ENCODE results near the gene TEX264. TPM values are rescaled to one million over a fixed set of nuclear protein-coding genes. Genes with fewer than 3 reads are reported as not detected.

TEX264 gene
- total RNA-seq, 1 donor from 2014 or later, result 0.54 TPM

DNA sequence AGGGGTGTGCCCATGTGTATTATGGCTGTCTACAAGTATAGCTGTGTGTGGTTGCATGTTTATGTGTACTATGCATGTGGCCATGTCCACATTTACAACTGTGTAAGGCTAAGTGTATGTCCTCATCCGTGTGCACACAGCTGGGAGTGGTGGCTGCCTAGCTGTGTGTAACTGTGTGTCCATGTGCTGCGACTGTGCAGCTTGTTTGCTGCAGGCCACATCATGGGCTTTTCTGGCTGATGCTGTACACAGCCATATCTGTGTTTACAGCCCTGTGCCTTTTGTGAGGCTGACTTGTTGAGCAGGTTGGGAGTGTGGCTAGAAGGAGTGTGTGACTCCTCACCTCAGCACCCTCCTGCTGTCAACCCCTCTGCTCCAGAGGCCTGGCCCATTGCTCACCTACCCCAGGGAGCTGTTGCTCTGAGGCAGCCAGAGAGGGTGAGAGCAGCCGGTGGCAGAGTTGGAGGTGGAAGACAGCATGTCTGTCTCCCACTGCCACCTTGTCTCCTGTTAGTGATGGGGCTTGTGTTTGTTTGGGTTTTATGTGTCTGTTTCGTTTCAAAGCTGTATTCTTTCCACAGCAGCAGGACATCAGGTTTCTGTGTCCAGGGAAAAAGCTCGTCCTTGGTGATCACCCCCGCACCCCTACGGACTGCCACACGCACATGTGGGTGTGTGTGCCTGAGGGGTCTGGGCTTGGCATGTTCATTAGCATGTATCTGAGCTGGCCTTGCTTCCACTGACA is 34.4 kb downstream of the TEX264 start:
- no peak for DNase-seq (ENCODE audit: low spot score)
- H3K9me3 Mint-ChIP-seq, result no peaks in the 10 kb centered on the region
- Histone ChIP-seq H3K27me3 (peaks cover 40% of the 10 kb centered on the region), H3K4me3 (no peak overlapping the region), H3K4me1 (peaks cover 29% of the 10 kb centered on the region), H3F3A (ENCODE audit: low read depth) (peaks cover 8% of the 10 kb centered on the region), H3K27ac (no peak overlapping the region), H3K9ac (no peak overlapping the region), H2AFZ (replicated peaks) (no peak overlapping the region), H4K20me1 (ENCODE audit: low read depth) (peaks cover 15% of the 10 kb centered on the region), H3K9me3 (ENCODE audit: low read depth) (no peaks in the 10 kb centered on the region), H3K36me3 (no peaks in the 10 kb centered on the region), H3K79me2 (ENCODE audit: low read depth) (no peaks in the 10 kb centered on the region), H3K4me2 (no peak overlapping the region)
- peaks cover 23% of the 10 kb centered on the region for H3K27me3 Mint-ChIP-seq (ENCODE audit: insufficient read depth, low read depth)
- no peak overlapping the region for H3K4me3 Mint-ChIP-seq
- H3K4me1 Mint-ChIP-seq, result peaks cover 40% of the 10 kb centered on the region
- peaks cover 2% of the 10 kb centered on the region for H3K36me3 Mint-ChIP-seq
- H3K27ac Mint-ChIP-seq, result no peak overlapping the region
- TF ChIP-seq EZH2 (IDR thresholded peaks at IDR 0.05) (no peak), EZH2phosphoT487 (IDR thresholded peaks at IDR 0.05) (no peak)
- TF ChIP-seq, protein P1, sequence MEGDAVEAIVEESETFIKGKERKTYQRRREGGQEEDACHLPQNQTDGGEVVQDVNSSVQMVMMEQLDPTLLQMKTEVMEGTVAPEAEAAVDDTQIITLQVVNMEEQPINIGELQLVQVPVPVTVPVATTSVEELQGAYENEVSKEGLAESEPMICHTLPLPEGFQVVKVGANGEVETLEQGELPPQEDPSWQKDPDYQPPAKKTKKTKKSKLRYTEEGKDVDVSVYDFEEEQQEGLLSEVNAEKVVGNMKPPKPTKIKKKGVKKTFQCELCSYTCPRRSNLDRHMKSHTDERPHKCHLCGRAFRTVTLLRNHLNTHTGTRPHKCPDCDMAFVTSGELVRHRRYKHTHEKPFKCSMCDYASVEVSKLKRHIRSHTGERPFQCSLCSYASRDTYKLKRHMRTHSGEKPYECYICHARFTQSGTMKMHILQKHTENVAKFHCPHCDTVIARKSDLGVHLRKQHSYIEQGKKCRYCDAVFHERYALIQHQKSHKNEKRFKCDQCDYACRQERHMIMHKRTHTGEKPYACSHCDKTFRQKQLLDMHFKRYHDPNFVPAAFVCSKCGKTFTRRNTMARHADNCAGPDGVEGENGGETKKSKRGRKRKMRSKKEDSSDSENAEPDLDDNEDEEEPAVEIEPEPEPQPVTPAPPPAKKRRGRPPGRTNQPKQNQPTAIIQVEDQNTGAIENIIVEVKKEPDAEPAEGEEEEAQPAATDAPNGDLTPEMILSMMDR (IDR thresholded peaks at IDR 0.05), result no peak

DNA sequence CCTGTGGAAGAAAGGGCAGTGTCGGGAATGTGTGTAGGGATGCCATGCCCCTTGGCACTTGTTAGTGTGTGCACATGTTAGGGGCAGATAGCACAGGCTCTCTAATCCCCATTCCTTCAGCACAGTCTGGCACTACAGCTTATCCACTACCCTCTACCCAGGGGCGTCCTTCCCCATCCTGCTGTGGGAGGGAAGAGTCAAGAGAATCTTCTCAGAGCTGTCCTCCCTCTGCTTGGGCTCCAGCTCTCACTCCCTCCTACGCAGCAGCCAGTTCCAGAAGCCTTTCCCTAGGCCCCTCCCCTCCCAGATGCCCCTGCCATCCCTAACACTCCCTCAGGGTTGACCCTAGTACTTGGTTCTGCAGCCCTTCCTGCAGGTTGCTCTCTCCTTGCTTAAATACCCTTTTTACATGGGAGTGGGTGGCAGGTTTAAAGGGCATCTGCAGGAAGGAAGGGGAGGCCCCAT is 35.0 kb downstream of the TEX264 start:
- no peaks in the 10 kb centered on the region for H3K9me3 Mint-ChIP-seq
- H3F3A ChIP-seq (ENCODE audit: low read depth), result peaks cover 8% of the 10 kb centered on the region
- H3K27ac Mint-ChIP-seq, result no peak overlapping the region
- H3K27ac ChIP-seq, result no peak overlapping the region
- no peak for DNase-seq (ENCODE audit: low spot score)
- no peak for TF ChIP-seq EZH2phosphoT487 (IDR thresholded peaks at IDR 0.05)
- TF ChIP-seq, protein P1 (IDR thresholded peaks at IDR 0.05), result no peak
- TF ChIP-seq EZH2 (IDR thresholded peaks at IDR 0.05), result no peak
- no peak overlapping the region for H3K4me3 ChIP-seq
- H3K36me3 Mint-ChIP-seq, result peaks cover 2% of the 10 kb centered on the region
- peaks cover 29% of the 10 kb centered on the region for H3K4me1 ChIP-seq
- H3K4me3 Mint-ChIP-seq, result peak overlapping the region; percentile 65
- H2AFZ ChIP-seq (replicated peaks), result no peak overlapping the region
- peaks cover 40% of the 10 kb centered on the region for H3K4me1 Mint-ChIP-seq
- H3K27me3 ChIP-seq, result peaks cover 40% of the 10 kb centered on the region
- no peak overlapping the region for H3K9ac ChIP-seq
- H3K27me3 Mint-ChIP-seq (ENCODE audit: insufficient read depth, low read depth), result peaks cover 23% of the 10 kb centered on the region
- no peaks in the 10 kb centered on the region for H3K79me2 ChIP-seq (ENCODE audit: low read depth)
- H3K36me3 ChIP-seq, result no peaks in the 10 kb centered on the region
- H3K4me2 ChIP-seq, result peak overlapping the region; percentile 15
- H4K20me1 ChIP-seq (ENCODE audit: low read depth), result peaks cover 15% of the 10 kb centered on the region
- no peaks in the 10 kb centered on the region for H3K9me3 ChIP-seq (ENCODE audit: low read depth)

DNA sequence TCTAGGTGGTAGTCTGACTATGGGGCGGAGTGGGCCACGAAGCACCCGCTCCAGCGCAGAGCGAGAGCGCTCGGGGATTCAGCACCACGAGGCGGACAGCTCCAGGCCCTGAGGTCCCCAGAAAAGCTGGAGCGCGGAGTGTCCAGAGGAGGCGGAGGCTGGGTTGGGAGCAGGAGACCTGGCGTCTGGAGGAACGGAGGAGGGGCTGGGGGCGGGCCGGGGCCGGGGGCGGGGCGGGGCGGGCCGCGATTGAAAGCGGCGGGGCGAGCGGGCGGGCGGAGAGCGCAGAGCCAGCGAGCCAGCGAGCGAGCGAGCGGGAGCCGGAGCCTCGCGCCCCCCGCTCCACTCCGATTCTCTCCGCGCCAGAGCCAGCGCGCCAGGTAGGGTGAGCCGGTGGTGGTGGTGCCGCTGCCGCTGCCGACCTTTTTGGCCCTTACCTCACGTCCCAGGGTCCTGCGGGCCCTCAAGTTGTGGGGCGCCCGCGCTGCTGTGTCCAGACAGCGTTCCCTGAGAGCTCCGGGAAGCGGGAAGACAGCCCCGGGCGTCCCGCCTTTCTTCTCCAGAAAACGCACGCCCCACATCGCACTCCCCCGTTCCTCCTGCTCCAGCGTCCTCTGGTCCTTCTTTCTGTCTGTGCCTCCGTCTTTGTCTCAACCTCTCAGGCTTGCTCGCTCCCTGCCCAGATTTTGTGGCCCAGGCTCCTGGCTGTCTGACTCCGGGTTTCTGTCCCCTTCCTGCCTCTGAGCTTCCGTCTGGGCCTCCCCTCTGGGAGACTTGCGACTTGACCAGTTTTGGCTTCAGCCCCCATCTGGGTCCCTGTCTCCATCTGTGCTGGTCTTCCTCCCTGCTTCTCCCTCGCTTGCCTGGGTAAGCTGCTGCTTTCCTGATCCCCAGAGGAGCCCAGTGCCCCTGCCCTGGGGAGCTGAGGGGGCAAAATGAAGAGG is 36.0 kb downstream of the TEX264 start, which contains the start of gene GRM2:
Gene GRM2, plus strand, starts transcription at position 281 of the 944 bp plus-strand sequence. CDS start 1,916 bp downstream, outside the sequence.
- Mint-ChIP-seq H3K27me3 (ENCODE audit: insufficient read depth, low read depth) (peaks cover 21% of the 10 kb centered on the region), H3K9me3 (no peaks in the 10 kb centered on the region), H3K4me3 (peak within 1 kb of the TSS; percentile 83), H3K36me3 (peaks cover 2% of the 10 kb centered on the region), H3K27ac (no peak within 1 kb of the TSS), H3K4me1 (peaks cover 38% of the 10 kb centered on the region)
- Histone ChIP-seq H3K4me2 (peak within 1 kb of the TSS; percentile 88), H4K20me1 (ENCODE audit: low read depth) (peaks cover 15% of the 10 kb centered on the region), H3K4me3 (peak within 1 kb of the TSS; percentile 63), H3F3A (ENCODE audit: low read depth) (peaks cover 8% of the 10 kb centered on the region), H3K9me3 (ENCODE audit: low read depth) (no peaks in the 10 kb centered on the region), H3K79me2 (ENCODE audit: low read depth) (no peaks in the 10 kb centered on the region), H3K4me1 (peaks cover 26% of the 10 kb centered on the region), H2AFZ (replicated peaks) (peak within 1 kb of the TSS; percentile 97), H3K9ac (no peak within 1 kb of the TSS), H3K36me3 (no peaks in the 10 kb centered on the region), H3K27me3 (peaks cover 40% of the 10 kb centered on the region), H3K27ac (no peak within 1 kb of the TSS)
- TF ChIP-seq, protein P1 (IDR thresholded peaks at IDR 0.05), result no peak
- TF ChIP-seq EZH2 (IDR thresholded peaks at IDR 0.05) (no peak), EZH2phosphoT487 (IDR thresholded peaks at IDR 0.05) (no peak)
- DNase-seq (ENCODE audit: low spot score), result peak; percentile 98

Measured in neural progenitor cell (in vitro differentiated cells).